IMR-90 (cell line): ENCODE results near the gene ATP1B1. TPM values are rescaled to one million over a fixed set of nuclear protein-coding genes. Genes with fewer than 3 reads are reported as not detected.
"Not testable (repeated sequence)": the region's sequence is repeated elsewhere in the genome, so short reads cannot be mapped to it uniquely, and the experiment has no call there.

Source experiments
- ATAC-seq: fragments of 200-7000 bp; cut with Tn5 transposase; 2 replicates; pipeline ENCODE4 v1.9.1; 2020; ENCODE audit warnings: low read depth, mild to moderate bottlenecking, moderate library complexity
- BruUV-seq: library from RNA; stranded (reverse); fragments of 400-500 nt; replicated peaks from 2 replicates; lab custom pipeline; 2021; lab: Mats Ljungman, UMichigan
- CTCF ChIA-PET: fragments of 300-600 bp; formaldehyde crosslinking; extraction: SDS; loops from one replicate; lab custom pipeline; 2021; ENCODE audit warnings: antibody characterized with exemption; lab: Yijun Ruan, JAX
- POLR2A ChIA-PET: fragments of 300-600 bp; sonication (Branson Sonifier 250); formaldehyde crosslinking; loops from one replicate; lab custom pipeline; 2022; ENCODE audit warnings: antibody characterized with exemption; ENCODE audit not compliant: unreplicated experiment; lab: Charles Lee
- DNase-seq: peaks from one replicate; pipeline ENCODE4 v3.0.0; 2013
- H2AFZ ChIP-seq: replicated peaks from 2 replicates; pipeline ENCODE3; 2013; ENCODE audit warnings: low read length, mild to moderate bottlenecking; ENCODE audit not compliant: poor library complexity
- H2AK5ac ChIP-seq: 2 replicates; pipeline ENCODE4 v1.6.1; 2013; ENCODE audit warnings: low read depth, low read length, inconsistent platforms
- H2AK9ac ChIP-seq: replicated peaks from 2 replicates; pipeline ENCODE3; 2013; ENCODE audit warnings: mild to moderate bottlenecking, low read depth, low read length, moderate library complexity; ENCODE audit not compliant: poor library complexity
- H2BK120ac ChIP-seq: 2 replicates; pipeline ENCODE4 v1.6.1; 2013; ENCODE audit warnings: low read depth, low read length, inconsistent platforms
- H2BK15ac ChIP-seq: 3 replicates; pipeline ENCODE4 v1.6.1; 2013; ENCODE audit warnings: low read depth, low read length, inconsistent platforms
- H2BK20ac ChIP-seq: 2 replicates; pipeline ENCODE4 v1.6.1; 2013; ENCODE audit warnings: low read depth, mild to moderate bottlenecking, inconsistent platforms, low read length, moderate library complexity
- H2BK5ac ChIP-seq: 2 replicates; pipeline ENCODE4 v1.6.1; 2013; ENCODE audit warnings: mild to moderate bottlenecking, low read depth, low read length, inconsistent platforms; ENCODE audit not compliant: poor library complexity, severe bottlenecking
- H3K14ac ChIP-seq: replicated peaks from 2 replicates; pipeline ENCODE4 v1.6.1; 2013; ENCODE audit warnings: low read depth, low read length, inconsistent platforms
- H3K18ac ChIP-seq: 2 replicates; pipeline ENCODE4 v1.6.1; 2013; ENCODE audit warnings: low read depth, low read length, control low read depth
- H3K23ac ChIP-seq: 2 replicates; pipeline ENCODE4 v1.6.1; 2013; ENCODE audit warnings: low read depth, low read length, inconsistent platforms
- H3K27ac ChIP-seq: 2 replicates; pipeline ENCODE4 v1.5.1; 2013; ENCODE audit warnings: mild to moderate bottlenecking, control low read depth, low read length; ENCODE audit not compliant: insufficient read depth
- H3K27me3 ChIP-seq: 2 replicates; pipeline ENCODE4 v1.6.1; 2013; ENCODE audit warnings: low read length; ENCODE audit not compliant: control insufficient read depth, insufficient read depth
- H3K36me3 ChIP-seq: 2 replicates; pipeline ENCODE4 v1.6.1; 2013; ENCODE audit warnings: low read length, mixed read lengths; ENCODE audit not compliant: control insufficient read depth, insufficient read depth
- H3K4ac ChIP-seq: 2 replicates; pipeline ENCODE4 v1.6.1; 2013; ENCODE audit warnings: low read depth, low read length, inconsistent platforms
- H3K4me1 ChIP-seq: 2 replicates; pipeline ENCODE4 v1.6.1; 2013; ENCODE audit warnings: low read length, mixed read lengths; ENCODE audit not compliant: control insufficient read depth, insufficient read depth
- H3K4me2 ChIP-seq: 2 replicates; pipeline ENCODE4 v1.6.1; 2013; ENCODE audit warnings: low read depth, mild to moderate bottlenecking, control low read depth, low read length, moderate library complexity
- H3K4me3 ChIP-seq: 2 replicates; pipeline ENCODE4 v1.5.1; 2013; ENCODE audit warnings: low read depth, mild to moderate bottlenecking, control low read depth, low read length, moderate library complexity; ENCODE audit not compliant: insufficient read depth
- H3K56ac ChIP-seq: 2 replicates; pipeline ENCODE4 v1.6.1; 2013; ENCODE audit warnings: low read length, inconsistent platforms; ENCODE audit not compliant: insufficient read depth; ENCODE audit errors: extremely low read depth
- H3K79me1 ChIP-seq, 2 experiments: 2 replicates each; pipeline ENCODE4 v1.6.1; 2013; ENCODE audit warnings: low read length in 2 of 2, inconsistent platforms in 1 of 2, low read depth in 1 of 2
- H3K9ac ChIP-seq: 2 replicates; pipeline ENCODE4 v1.6.1; 2013; ENCODE audit warnings: low read depth, low read length, control low read depth
- H3K9me1 ChIP-seq: 2 replicates; pipeline ENCODE4 v1.6.1; 2013; ENCODE audit warnings: low read length, inconsistent platforms; ENCODE audit not compliant: insufficient read depth
- H3K9me3 ChIP-seq: 2 replicates; pipeline ENCODE4 v1.6.1; 2013; ENCODE audit warnings: low read length; ENCODE audit not compliant: control insufficient read depth, insufficient read depth
- H4K20me1 ChIP-seq: 2 replicates; pipeline ENCODE4 v1.6.1; 2013; ENCODE audit warnings: low read length, inconsistent platforms; ENCODE audit not compliant: insufficient read depth
- H4K5ac ChIP-seq: 2 replicates; pipeline ENCODE4 v1.6.1; 2013; ENCODE audit warnings: mild to moderate bottlenecking, low read depth, low read length, control low read depth
- H4K8ac ChIP-seq, 2 experiments: 2 replicates each; pipeline ENCODE4 v1.6.1; 2013; ENCODE audit warnings: low read depth in 2 of 2, low read length in 2 of 2, control low read depth in 1 of 2, inconsistent platforms in 1 of 2
- H4K91ac ChIP-seq: 2 replicates; pipeline ENCODE4 v1.6.1; 2013; ENCODE audit warnings: low read depth, low read length, inconsistent platforms; ENCODE audit not compliant: insufficient read depth
- BHLHE40 ChIP-seq: fragments of 150-350 bp; IDR thresholded peaks from 2 replicates; pipeline ENCODE4 v1.6.1; 2016; ENCODE audit warnings: mild to moderate bottlenecking, low read depth, low read length
- MAZ ChIP-seq: IDR thresholded peaks from 2 replicates; pipeline ENCODE4 v1.6.1; 2012; ENCODE audit warnings: low read depth, mild to moderate bottlenecking, low read length, improper control_type of control experiment, moderate library complexity, borderline replicate concordance
- RFX5 ChIP-seq: IDR thresholded peaks from 2 replicates; pipeline ENCODE4 v1.8.0; 2012; ENCODE audit warnings: low read depth, mild to moderate bottlenecking, low read length, moderate library complexity
- WGBS, 2 experiments: methylation state at CpG; one replicate each; pipeline versions ENCODE4 v1.1.5 to v1.1.7; 2013; ENCODE audit warnings: missing lambda C conversion rate in 2 of 2; ENCODE audit not compliant: insufficient read length in 1 of 2; ENCODE audit errors: extremely low coverage in 2 of 2; 5-methylcytosine and 5-hydroxymethylcytosine counted together
- dilution Hi-C: fragments of 300-500 bp; cut with HindIII; formaldehyde crosslinking; loops from one replicate; pipeline ENCODE4 v1.14.3; 2018; ENCODE audit warnings: low sequenced_read_pairs; ENCODE audit not compliant: unreplicated experiment
- in situ Hi-C: fragments of 300-500 bp; cut with MboI; formaldehyde crosslinking; loops from 3 replicates; pipeline ENCODE4 v1.14.3; 2019; ENCODE audit warnings: low sequenced_read_pairs, inconsistent platforms, mixed read lengths
- intact Hi-C: fragments of 100-400 bp; cut with micrococcal nuclease; formaldehyde crosslinking; loops from 2 replicates; pipeline ENCODE4 v1.10.0; 2022
- polyA plus RNA-seq, 3 experiments: library from polyadenylated mRNA; depleted of rRNA; stranded (reverse); fragments of >200 nt; gene quantifications; 2 replicates each; pipeline ENCODE4 v1.2.3, GENCODE V29; 2012; ENCODE audit warnings: low replicate concordance in 1 of 3
- total RNA-seq: library from RNA; depleted of rRNA; stranded (reverse); fragments of >200 nt; gene quantifications from 2 replicates; pipeline ENCODE4 v1.2.3, GENCODE V29; 2012
- TF ChIP-seq, protein P1 (sequence below): fragments of 150-350 bp; IDR thresholded peaks from 2 replicates; pipeline ENCODE4 v1.6.1; 2017; ENCODE audit warnings: mild to moderate bottlenecking, antibody characterized with exemption, low read length, low read depth

ATP1B1 gene
- total and polyA plus RNA-seq, 2 of the 4 experiments (the other 2 are of a cell fraction): 14.5 to 22.1 TPM

- intact Hi-C loops: no loop called here
- Histone ChIP-seq H3K9me1 (no peaks in the 10 kb centered on the region), H3K9ac (no peak overlapping the region), H4K91ac (no peak overlapping the region), H3K27ac (no peak overlapping the region), H2AK9ac (no peak overlapping the region), H3K79me1 (no peaks in the 10 kb centered on the region), H3K4ac (no peak overlapping the region), H3K27me3 (no peaks in the 10 kb centered on the region), H2AFZ (no peak overlapping the region), H2AK5ac (no peak overlapping the region), H2BK5ac (no peak overlapping the region), H3K4me3 (no peak overlapping the region), H3K18ac (no peak overlapping the region), H3K14ac (no peak overlapping the region), H4K5ac (no peak overlapping the region), H3K4me1 (no peaks in the 10 kb centered on the region), H4K8ac (no peak overlapping the region), H4K20me1 (no peaks in the 10 kb centered on the region), H2BK15ac (no peak overlapping the region), H2BK20ac (no peak overlapping the region), H3K36me3 (no peaks in the 10 kb centered on the region), H3K56ac (no peak overlapping the region), H3K9me3 (no peaks in the 10 kb centered on the region), H2BK120ac (no peak overlapping the region), H3K23ac (no peak overlapping the region), H3K4me2 (no peak overlapping the region)
- ChIA-PET POLR2A (no interaction called here), CTCF (no interaction called here)
- ATAC-seq (no peak), DNase-seq (no peak)
- in situ Hi-C loops: no loop called here
- BruUV-seq: no TSS peak
- no CpG with 5 or more reads among the region's 2 CpGs for WGBS, 2 experiments
- dilution Hi-C loops: no loop called here
- no peak for TF ChIP-seq RFX5
- TF ChIP-seq, protein P1, sequence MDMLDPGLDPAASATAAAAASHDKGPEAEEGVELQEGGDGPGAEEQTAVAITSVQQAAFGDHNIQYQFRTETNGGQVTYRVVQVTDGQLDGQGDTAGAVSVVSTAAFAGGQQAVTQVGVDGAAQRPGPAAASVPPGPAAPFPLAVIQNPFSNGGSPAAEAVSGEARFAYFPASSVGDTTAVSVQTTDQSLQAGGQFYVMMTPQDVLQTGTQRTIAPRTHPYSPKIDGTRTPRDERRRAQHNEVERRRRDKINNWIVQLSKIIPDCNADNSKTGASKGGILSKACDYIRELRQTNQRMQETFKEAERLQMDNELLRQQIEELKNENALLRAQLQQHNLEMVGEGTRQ: no peak
- TF ChIP-seq BHLHE40: no peak
- no peak for TF ChIP-seq MAZ
These were observed 69.0 kb downstream of the ATP1B1 start for GRCh38 chr1:169175461-169175860.

GRCh38 chr1:169179431-169179830, 72.9 kb downstream of the ATP1B1 start:
- dilution Hi-C loops, H4K5ac ChIP-seq, BruUV-seq: not testable (repeated sequence)

More at GRCh38 chr1:169179431-169179830, 72.9 kb downstream of the ATP1B1 start:
- H3K4ac ChIP-seq, CTCF ChIA-PET, H2AK9ac ChIP-seq, H3K27ac ChIP-seq, H4K8ac ChIP-seq, H4K20me1 ChIP-seq, H2BK15ac ChIP-seq, H3K9me3 ChIP-seq, H2BK5ac ChIP-seq, H3K14ac ChIP-seq, H3K79me1 ChIP-seq, H3K27me3 ChIP-seq, H3K18ac ChIP-seq, DNase-seq, H3K23ac ChIP-seq, H3K56ac ChIP-seq, H2BK120ac ChIP-seq, H3K4me2 ChIP-seq, H4K91ac ChIP-seq, H3K9me1 ChIP-seq, H3K4me3 ChIP-seq, H3K36me3 ChIP-seq, in situ Hi-C loops, ATAC-seq, H2AK5ac ChIP-seq, POLR2A ChIA-PET, intact Hi-C loops, H3K4me1 ChIP-seq, H2BK20ac ChIP-seq, H2AFZ ChIP-seq, H3K9ac ChIP-seq: not testable (repeated sequence)
- no CpG with 5 or more reads among the region's 3 CpGs for WGBS, 2 experiments
